GM23338 (cell line): Measurements from ENCODE around the gene PABPC3. TPM values are rescaled to one million over a fixed set of nuclear protein-coding genes. Genes with fewer than 3 reads are reported as not detected.

Source experiments
- ATAC-seq: fragments of 200-7000 bp; cut with Tn5 transposase; 3 replicates; pipeline ENCODE4 v1.9.1; 2020
- DNase-seq: peaks from one replicate; pipeline ENCODE4 v3.0.0-alpha.2; 2015; ENCODE audit warnings: low spot score
- H2AFZ ChIP-seq: fragments of 200-600 bp; sonication (generic); 2 replicates; pipeline ENCODE4 v1.8.0; 2016; ENCODE audit warnings: antibody characterized with exemption, mild to moderate bottlenecking, moderate library complexity
- H3F3A ChIP-seq: fragments of 200-600 bp; sonication (generic); replicated peaks from 2 replicates; pipeline ENCODE4 v1.8.0; 2017; ENCODE audit warnings: antibody characterized with exemption, mixed run types, low read depth
- H3K27ac ChIP-seq: fragments of 200-600 bp; sonication (generic); 2 replicates; pipeline ENCODE4 v1.6.1; 2016; ENCODE audit warnings: low read depth
- H3K27me3 ChIP-seq: fragments of 200-600 bp; sonication (generic); 2 replicates; pipeline ENCODE4 v1.8.0; 2016; ENCODE audit warnings: mild to moderate bottlenecking, mixed run types, moderate library complexity; ENCODE audit not compliant: insufficient read depth
- H3K36me3 ChIP-seq: fragments of 200-600 bp; sonication (generic); 2 replicates; pipeline ENCODE4 v1.8.0; 2016; ENCODE audit warnings: mild to moderate bottlenecking; ENCODE audit not compliant: insufficient read depth
- H3K4me1 ChIP-seq: fragments of 200-600 bp; sonication (generic); 2 replicates; pipeline ENCODE4 v1.8.0; 2016; ENCODE audit warnings: mild to moderate bottlenecking, moderate library complexity; ENCODE audit not compliant: insufficient read depth
- H3K4me2 ChIP-seq: fragments of 200-600 bp; sonication (generic); 2 replicates; pipeline ENCODE4 v1.7.1; 2017; ENCODE audit warnings: mixed run types
- H3K4me3 ChIP-seq: fragments of 200-600 bp; sonication (generic); 2 replicates; pipeline ENCODE4 v1.6.1; 2016; ENCODE audit warnings: mixed run types
- H3K79me2 ChIP-seq: fragments of 200-600 bp; sonication (generic); replicated peaks from 2 replicates; pipeline ENCODE4 v1.8.0; 2017; ENCODE audit warnings: mild to moderate bottlenecking; ENCODE audit not compliant: insufficient read depth
- H3K9me2 ChIP-seq: fragments of 200-600 bp; sonication (generic); 2 replicates; pipeline ENCODE4 v1.8.0; 2017; ENCODE audit not compliant: insufficient read depth
- H4K20me1 ChIP-seq: fragments of 200-600 bp; sonication (generic); replicated peaks from 2 replicates; pipeline ENCODE4 v1.8.0; 2017; ENCODE audit warnings: mild to moderate bottlenecking; ENCODE audit not compliant: insufficient read depth
- H3K27ac Mint-ChIP-seq: 2 replicates; pipeline ENCODE4 v1.8.0; 2020; ENCODE audit warnings: inconsistent platforms, mild to moderate bottlenecking, moderate library complexity, mixed read lengths
- H3K27me3 Mint-ChIP-seq: 3 replicates; pipeline ENCODE4 v1.8.0; 2022; ENCODE audit warnings: low read depth, mild to moderate bottlenecking, moderate library complexity, mixed read lengths, inconsistent platforms; ENCODE audit not compliant: insufficient read depth, poor library complexity
- H3K36me3 Mint-ChIP-seq: 3 replicates; pipeline ENCODE4 v1.8.0; 2021; ENCODE audit warnings: low read depth, mild to moderate bottlenecking, inconsistent platforms, moderate library complexity, mixed read lengths
- H3K4me1 Mint-ChIP-seq: 3 replicates; pipeline ENCODE4 v1.8.0; 2020; ENCODE audit warnings: mild to moderate bottlenecking, inconsistent platforms, mixed read lengths
- H3K4me3 Mint-ChIP-seq: 3 replicates; pipeline ENCODE4 v1.8.0; 2021; ENCODE audit warnings: moderate library complexity, mild to moderate bottlenecking, inconsistent platforms, mixed read lengths
- H3K9me3 Mint-ChIP-seq: 3 replicates; pipeline ENCODE4 v1.8.0; 2020; ENCODE audit warnings: moderate library complexity, mild to moderate bottlenecking, inconsistent platforms, mixed read lengths
- CREB1 ChIP-seq: fragments of 250-450 bp; sonication (Bioruptor Pico); IDR thresholded peaks from 2 replicates; pipeline ENCODE4 v1.5.0; 2020; ENCODE audit warnings: low read depth, mild to moderate bottlenecking, moderate library complexity
- EZH2 ChIP-seq: fragments of 200-600 bp; sonication (generic); IDR thresholded peaks from one replicate; pipeline ENCODE4 v1.8.0; 2017; ENCODE audit warnings: antibody characterized with exemption, mild to moderate bottlenecking, low read depth; ENCODE audit not compliant: unreplicated experiment
- EZH2phosphoT487 ChIP-seq: fragments of 200-600 bp; sonication (generic); IDR thresholded peaks from one replicate; pipeline ENCODE4 v1.8.1; 2018; ENCODE audit warnings: antibody characterized with exemption; ENCODE audit not compliant: unreplicated experiment
- JUNB ChIP-seq: IDR thresholded peaks from one replicate; pipeline ENCODE4 v1.6.1; 2016; ENCODE audit warnings: antibody characterized with exemption; ENCODE audit not compliant: unreplicated experiment
- NANOG ChIP-seq: IDR thresholded peaks from 2 replicates; pipeline ENCODE4 v1.6.1; 2016; ENCODE audit warnings: antibody characterized with exemption, borderline replicate concordance
- POLR2AphosphoS5 ChIP-seq: IDR thresholded peaks from 2 replicates; pipeline ENCODE4 v1.6.1; 2016; ENCODE audit warnings: antibody characterized with exemption, low read depth
- STAT1 ChIP-seq: IDR thresholded peaks from one replicate; pipeline ENCODE4 v1.6.1; 2016; ENCODE audit warnings: antibody characterized with exemption; ENCODE audit not compliant: unreplicated experiment
- ZNF114 ChIP-seq: fragments of 250-450 bp; sonication (Bioruptor Pico); IDR thresholded peaks from 2 replicates; pipeline ENCODE4 v1.5.0; 2020; ENCODE audit warnings: mild to moderate bottlenecking, moderate library complexity
- ZNF331 ChIP-seq: fragments of 250-450 bp; sonication (Bioruptor Pico); IDR thresholded peaks from 2 replicates; pipeline ENCODE4 v1.5.0; 2020; ENCODE audit warnings: low read depth, mild to moderate bottlenecking, moderate library complexity
- polyA plus RNA-seq: library from polyadenylated mRNA; unstranded; fragments of >200 nt; fragmentation: Nextera tagmentation; extraction: Ambion mirVana; gene quantifications from 2 replicates; pipeline ENCODE4 v1.2.1, GENCODE V29; 2016
- total RNA-seq: library from RNA; depleted of rRNA; stranded (reverse); fragments of >200 nt; shearing (Covaris generic); gene quantifications from 2 replicates; pipeline ENCODE4 v1.2.3, GENCODE V29; 2014
- TF ChIP-seq, protein P1 (sequence below): IDR thresholded peaks from 2 replicates; pipeline ENCODE4 v1.6.1; 2016; ENCODE audit warnings: antibody characterized with exemption
- TF ChIP-seq, protein P2 (sequence below), 2 experiments: fragments of 200-600 bp in 1 of 2; sonication (generic) in 1 of 2; conservative IDR thresholded peaks; 2 replicates each; pipeline versions ENCODE4 v1.5.1 to v1.6.1; 2016 to 2017; ENCODE audit warnings: antibody characterized with exemption in 2 of 2, low read depth in 2 of 2, mild to moderate bottlenecking in 2 of 2, moderate library complexity in 1 of 2
- TF ChIP-seq, protein P3 (sequence below): fragments of 250-450 bp; sonication (Bioruptor Pico); IDR thresholded peaks from 2 replicates; pipeline ENCODE4 v1.5.0; 2020; ENCODE audit warnings: mild to moderate bottlenecking, moderate library complexity
- TF ChIP-seq, protein P4 (sequence below): IDR thresholded peaks from one replicate; pipeline ENCODE4 v1.6.1; 2018; ENCODE audit warnings: antibody characterized with exemption; ENCODE audit not compliant: unreplicated experiment

The PABPC3 gene
- total and polyA plus RNA-seq, 2 experiments from 2014 or later = 0.55 to 1.2 TPM

DNA sequence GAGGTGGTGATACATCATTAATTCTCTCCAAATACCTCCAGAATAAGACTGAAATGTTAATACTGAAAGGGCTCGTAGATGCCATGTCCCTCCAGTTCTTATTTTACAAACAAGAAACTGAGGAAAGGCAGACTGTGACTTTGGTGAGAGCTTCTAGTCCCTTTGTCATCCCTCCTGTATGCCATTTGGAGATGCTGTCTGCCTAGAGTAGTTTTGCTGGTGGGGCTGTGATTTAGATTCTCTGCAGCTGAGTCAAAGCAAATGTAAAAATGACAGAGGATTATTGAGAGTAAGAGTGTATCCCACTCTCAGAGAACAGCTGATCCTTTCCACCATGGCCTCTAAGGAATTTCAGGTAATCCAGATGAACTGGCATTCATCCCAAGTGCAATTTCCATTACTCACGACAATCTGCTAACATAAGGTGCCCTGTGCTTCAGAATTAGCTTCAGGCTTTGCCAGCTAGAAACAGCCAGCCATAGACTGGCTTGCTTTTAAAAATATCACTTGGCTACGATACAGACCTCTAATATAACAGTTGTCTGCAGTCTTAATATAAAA lies 16.8 kb downstream of the PABPC3 start:
- H2AFZ ChIP-seq = peak overlapping the region; percentile 84
- H3K27me3 ChIP-seq = no peaks in the 10 kb centered on the region
- Mint-ChIP-seq H3K4me1 (peaks cover 33% of the 10 kb centered on the region), H3K27ac (no peak overlapping the region), H3K36me3 (no peaks in the 10 kb centered on the region), H3K4me3 (no peak overlapping the region), H3K27me3 (peaks cover 11% of the 10 kb centered on the region), H3K9me3 (no peaks in the 10 kb centered on the region)
- TF ChIP-seq ZNF331 (CRISPR knock-in tag) (no peak), EZH2phosphoT487 (no peak), ZNF114 (no peak), POLR2AphosphoS5 (no peak), EZH2 (no peak), NANOG (no peak), JUNB (no peak), CREB1 (CRISPR knock-in tag) (no peak), STAT1 (no peak)
- TF ChIP-seq, protein P1, sequence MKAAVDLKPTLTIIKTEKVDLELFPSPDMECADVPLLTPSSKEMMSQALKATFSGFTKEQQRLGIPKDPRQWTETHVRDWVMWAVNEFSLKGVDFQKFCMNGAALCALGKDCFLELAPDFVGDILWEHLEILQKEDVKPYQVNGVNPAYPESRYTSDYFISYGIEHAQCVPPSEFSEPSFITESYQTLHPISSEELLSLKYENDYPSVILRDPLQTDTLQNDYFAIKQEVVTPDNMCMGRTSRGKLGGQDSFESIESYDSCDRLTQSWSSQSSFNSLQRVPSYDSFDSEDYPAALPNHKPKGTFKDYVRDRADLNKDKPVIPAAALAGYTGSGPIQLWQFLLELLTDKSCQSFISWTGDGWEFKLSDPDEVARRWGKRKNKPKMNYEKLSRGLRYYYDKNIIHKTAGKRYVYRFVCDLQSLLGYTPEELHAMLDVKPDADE = no peak
- TF ChIP-seq, protein P2, sequence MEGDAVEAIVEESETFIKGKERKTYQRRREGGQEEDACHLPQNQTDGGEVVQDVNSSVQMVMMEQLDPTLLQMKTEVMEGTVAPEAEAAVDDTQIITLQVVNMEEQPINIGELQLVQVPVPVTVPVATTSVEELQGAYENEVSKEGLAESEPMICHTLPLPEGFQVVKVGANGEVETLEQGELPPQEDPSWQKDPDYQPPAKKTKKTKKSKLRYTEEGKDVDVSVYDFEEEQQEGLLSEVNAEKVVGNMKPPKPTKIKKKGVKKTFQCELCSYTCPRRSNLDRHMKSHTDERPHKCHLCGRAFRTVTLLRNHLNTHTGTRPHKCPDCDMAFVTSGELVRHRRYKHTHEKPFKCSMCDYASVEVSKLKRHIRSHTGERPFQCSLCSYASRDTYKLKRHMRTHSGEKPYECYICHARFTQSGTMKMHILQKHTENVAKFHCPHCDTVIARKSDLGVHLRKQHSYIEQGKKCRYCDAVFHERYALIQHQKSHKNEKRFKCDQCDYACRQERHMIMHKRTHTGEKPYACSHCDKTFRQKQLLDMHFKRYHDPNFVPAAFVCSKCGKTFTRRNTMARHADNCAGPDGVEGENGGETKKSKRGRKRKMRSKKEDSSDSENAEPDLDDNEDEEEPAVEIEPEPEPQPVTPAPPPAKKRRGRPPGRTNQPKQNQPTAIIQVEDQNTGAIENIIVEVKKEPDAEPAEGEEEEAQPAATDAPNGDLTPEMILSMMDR (conservative IDR thresholded peaks at IDR 0.05; ENCODE audit: low read depth in 2 of 2) = no peak
- TF ChIP-seq, protein P3, sequence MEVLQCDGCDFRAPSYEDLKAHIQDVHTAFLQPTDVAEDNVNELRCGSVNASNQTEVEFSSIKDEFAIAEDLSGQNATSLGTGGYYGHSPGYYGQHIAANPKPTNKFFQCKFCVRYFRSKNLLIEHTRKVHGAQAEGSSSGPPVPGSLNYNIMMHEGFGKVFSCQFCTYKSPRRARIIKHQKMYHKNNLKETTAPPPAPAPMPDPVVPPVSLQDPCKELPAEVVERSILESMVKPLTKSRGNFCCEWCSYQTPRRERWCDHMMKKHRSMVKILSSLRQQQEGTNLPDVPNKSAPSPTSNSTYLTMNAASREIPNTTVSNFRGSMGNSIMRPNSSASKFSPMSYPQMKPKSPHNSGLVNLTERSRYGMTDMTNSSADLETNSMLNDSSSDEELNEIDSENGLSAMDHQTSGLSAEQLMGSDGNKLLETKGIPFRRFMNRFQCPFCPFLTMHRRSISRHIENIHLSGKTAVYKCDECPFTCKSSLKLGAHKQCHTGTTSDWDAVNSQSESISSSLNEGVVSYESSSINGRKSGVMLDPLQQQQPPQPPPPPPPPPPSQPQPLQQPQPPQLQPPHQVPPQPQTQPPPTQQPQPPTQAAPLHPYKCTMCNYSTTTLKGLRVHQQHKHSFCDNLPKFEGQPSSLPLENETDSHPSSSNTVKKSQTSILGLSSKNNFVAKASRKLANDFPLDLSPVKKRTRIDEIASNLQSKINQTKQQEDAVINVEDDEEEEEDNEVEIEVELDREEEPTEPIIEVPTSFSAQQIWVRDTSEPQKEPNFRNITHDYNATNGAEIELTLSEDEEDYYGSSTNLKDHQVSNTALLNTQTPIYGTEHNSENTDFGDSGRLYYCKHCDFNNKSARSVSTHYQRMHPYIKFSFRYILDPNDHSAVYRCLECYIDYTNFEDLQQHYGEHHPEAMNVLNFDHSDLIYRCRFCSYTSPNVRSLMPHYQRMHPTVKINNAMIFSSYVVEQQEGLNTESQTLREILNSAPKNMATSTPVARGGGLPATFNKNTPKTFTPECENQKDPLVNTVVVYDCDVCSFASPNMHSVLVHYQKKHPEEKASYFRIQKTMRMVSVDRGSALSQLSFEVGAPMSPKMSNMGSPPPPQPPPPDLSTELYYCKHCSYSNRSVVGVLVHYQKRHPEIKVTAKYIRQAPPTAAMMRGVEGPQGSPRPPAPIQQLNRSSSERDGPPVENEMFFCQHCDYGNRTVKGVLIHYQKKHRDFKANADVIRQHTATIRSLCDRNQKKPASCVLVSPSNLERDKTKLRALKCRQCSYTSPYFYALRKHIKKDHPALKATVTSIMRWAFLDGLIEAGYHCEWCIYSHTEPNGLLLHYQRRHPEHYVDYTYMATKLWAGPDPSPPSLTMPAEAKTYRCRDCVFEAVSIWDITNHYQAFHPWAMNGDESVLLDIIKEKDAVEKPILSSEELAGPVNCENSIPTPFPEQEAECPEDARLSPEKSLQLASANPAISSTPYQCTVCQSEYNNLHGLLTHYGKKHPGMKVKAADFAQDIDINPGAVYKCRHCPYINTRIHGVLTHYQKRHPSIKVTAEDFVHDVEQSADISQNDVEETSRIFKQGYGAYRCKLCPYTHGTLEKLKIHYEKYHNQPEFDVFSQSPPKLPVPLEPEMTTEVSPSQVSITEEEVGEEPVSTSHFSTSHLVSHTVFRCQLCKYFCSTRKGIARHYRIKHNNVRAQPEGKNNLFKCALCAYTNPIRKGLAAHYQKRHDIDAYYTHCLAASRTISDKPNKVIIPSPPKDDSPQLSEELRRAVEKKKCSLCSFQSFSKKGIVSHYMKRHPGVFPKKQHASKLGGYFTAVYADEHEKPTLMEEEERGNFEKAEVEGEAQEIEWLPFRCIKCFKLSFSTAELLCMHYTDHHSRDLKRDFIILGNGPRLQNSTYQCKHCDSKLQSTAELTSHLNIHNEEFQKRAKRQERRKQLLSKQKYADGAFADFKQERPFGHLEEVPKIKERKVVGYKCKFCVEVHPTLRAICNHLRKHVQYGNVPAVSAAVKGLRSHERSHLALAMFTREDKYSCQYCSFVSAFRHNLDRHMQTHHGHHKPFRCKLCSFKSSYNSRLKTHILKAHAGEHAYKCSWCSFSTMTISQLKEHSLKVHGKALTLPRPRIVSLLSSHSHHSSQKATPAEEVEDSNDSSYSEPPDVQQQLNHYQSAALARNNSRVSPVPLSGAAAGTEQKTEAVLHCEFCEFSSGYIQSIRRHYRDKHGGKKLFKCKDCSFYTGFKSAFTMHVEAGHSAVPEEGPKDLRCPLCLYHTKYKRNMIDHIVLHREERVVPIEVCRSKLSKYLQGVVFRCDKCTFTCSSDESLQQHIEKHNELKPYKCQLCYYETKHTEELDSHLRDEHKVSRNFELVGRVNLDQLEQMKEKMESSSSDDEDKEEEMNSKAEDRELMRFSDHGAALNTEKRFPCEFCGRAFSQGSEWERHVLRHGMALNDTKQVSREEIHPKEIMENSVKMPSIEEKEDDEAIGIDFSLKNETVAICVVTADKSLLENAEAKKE = no peak
- TF ChIP-seq, protein P4, sequence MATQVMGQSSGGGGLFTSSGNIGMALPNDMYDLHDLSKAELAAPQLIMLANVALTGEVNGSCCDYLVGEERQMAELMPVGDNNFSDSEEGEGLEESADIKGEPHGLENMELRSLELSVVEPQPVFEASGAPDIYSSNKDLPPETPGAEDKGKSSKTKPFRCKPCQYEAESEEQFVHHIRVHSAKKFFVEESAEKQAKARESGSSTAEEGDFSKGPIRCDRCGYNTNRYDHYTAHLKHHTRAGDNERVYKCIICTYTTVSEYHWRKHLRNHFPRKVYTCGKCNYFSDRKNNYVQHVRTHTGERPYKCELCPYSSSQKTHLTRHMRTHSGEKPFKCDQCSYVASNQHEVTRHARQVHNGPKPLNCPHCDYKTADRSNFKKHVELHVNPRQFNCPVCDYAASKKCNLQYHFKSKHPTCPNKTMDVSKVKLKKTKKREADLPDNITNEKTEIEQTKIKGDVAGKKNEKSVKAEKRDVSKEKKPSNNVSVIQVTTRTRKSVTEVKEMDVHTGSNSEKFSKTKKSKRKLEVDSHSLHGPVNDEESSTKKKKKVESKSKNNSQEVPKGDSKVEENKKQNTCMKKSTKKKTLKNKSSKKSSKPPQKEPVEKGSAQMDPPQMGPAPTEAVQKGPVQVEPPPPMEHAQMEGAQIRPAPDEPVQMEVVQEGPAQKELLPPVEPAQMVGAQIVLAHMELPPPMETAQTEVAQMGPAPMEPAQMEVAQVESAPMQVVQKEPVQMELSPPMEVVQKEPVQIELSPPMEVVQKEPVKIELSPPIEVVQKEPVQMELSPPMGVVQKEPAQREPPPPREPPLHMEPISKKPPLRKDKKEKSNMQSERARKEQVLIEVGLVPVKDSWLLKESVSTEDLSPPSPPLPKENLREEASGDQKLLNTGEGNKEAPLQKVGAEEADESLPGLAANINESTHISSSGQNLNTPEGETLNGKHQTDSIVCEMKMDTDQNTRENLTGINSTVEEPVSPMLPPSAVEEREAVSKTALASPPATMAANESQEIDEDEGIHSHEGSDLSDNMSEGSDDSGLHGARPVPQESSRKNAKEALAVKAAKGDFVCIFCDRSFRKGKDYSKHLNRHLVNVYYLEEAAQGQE = no peak
- H3K4me3 ChIP-seq = no peak overlapping the region
- H3K36me3 ChIP-seq = no peaks in the 10 kb centered on the region
- no peaks in the 10 kb centered on the region for H3K9me2 ChIP-seq
- ATAC-seq (no peak), DNase-seq (no peak)
- no peak overlapping the region for H3K4me2 ChIP-seq
- no peak overlapping the region for H3K27ac ChIP-seq
- H4K20me1 ChIP-seq = no peaks in the 10 kb centered on the region
- H3K79me2 ChIP-seq = no peaks in the 10 kb centered on the region
- no peaks in the 10 kb centered on the region for H3F3A ChIP-seq
- peaks cover 3% of the 10 kb centered on the region for H3K4me1 ChIP-seq
